Stromal cell of bone marrow (primary cell): ENCODE data around the gene SLC26A8.
A peak's percentile ranks its signal among the peaks of the same experiment; 100 is the strongest.
"Not testable (repeated sequence)": the region's sequence is repeated elsewhere in the genome, so short reads cannot be mapped to it uniquely, and the experiment has no call there.

Experiments used
- DNase-seq: peaks from one replicate; pipeline ENCODE4 v3.0.0-alpha.2; 2012; ENCODE audit warnings: low read depth

Gene SLC26A8

DNA sequence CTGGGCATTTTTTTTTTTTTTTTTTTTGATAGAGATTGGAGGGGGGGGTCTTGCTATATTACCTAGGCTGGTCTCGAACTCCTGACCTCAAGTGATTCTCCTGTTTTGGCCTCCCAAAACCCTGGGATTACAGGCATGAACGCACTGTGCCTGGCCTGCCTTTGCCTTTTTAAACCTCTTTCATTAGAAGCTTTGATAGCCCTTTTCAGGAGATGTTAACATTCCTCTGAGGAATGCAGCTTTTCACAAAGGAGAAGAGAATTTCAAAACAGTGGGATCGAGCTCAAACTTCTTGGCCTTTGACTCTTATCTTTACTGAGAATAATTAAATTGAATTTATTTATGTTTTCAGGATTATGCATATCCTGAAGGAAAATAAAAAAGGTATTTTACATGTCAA, 31.3 kb downstream of the SLC26A8 start:
- DNase-seq, result no peak

- DNase-seq, result not testable (repeated sequence)
These were observed 36.4 kb downstream of the SLC26A8 start for GRCh38 chr6:35988047-35988446.

DNA sequence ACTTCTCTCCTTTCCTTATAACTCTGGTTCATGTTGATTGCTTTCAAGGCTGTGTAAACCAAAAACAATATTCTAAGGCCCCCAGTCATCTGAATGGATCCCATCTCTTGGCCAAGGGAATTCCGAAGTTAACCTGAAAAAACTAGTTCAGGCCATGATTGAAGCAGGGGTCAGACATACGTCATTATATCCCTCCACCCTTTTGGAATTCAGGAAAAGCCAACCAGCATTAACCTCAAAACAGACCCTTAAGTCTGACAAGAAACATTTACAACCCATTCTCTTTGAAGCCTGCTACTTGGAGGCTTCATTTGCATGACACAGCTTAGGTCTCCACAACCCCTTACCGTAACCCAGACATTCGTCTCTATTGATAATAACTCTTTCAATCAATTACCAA, 39.7 kb downstream of the SLC26A8 start:
- DNase-seq, result no peak

GRCh38 chr6:35980991-35981645, 43.3 kb downstream of the SLC26A8 start:
- DNase-seq, result no peak

DNA sequence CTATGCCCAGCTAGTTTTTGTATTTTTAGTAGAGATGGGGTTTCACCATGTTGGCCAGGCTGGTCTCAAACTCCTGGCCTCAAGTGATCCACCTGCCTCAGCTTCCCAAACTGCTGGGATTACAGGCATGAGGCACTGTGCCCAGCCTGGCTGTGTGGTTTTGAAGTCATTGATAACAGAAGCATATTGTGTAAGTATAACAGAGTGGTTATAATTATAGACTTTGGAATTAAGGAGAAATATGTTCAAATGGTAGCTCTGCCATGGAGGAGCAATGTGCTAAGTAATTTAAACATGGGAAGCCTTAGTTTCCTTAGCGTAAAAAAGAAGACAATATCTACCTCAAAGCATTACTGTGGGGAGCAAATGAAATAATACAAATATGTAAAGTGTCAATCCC, 44.3 kb downstream of the SLC26A8 start:
- not testable (repeated sequence) for DNase-seq

DNA sequence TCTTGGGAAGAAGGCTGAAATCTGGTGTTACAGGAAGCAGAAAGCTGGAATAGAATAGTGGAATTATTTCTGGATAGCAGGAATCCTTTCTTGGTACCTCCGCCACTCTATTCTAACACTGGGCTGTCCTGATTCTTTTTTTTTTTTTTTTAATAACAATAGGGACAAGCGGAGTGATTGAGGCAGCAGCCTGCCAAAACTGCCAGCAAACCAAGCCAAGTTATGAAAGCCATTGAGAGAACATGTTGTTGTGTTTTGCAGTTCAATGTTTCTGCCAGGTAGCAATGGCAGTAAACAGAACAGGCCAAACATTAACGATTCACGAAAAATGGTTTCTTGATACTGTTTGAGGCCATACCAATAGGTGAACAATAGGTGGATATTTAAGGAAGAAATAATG, 47.1 kb downstream of the SLC26A8 start:
- no peak for DNase-seq

DNA sequence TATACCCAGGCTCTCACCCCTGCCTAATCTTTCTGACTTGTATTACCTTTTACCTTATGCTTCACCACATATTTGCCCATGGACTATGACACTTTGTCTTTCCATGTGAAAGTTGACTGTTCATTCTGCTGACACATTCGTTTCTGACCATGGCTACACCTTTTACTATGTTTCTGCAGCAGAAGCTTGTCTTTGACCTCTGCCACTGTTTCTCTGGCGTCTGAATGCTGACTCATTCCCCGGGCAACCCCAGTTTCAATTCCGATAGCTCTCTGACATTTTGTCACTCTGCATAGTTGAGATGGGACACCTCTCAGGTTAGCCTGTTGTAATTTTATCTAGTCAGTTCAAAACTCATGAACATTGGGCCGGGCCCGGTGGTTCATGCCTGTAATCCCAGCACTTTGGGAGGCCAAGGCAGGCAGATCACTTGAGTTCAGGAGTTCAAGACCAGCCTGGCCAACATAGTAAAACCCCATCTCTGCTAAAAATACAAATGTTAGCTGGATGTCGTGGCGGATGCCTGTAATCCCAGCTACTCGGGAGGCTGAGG, 50.7 kb downstream of the SLC26A8 start:
- DNase-seq, result no peak

DNA sequence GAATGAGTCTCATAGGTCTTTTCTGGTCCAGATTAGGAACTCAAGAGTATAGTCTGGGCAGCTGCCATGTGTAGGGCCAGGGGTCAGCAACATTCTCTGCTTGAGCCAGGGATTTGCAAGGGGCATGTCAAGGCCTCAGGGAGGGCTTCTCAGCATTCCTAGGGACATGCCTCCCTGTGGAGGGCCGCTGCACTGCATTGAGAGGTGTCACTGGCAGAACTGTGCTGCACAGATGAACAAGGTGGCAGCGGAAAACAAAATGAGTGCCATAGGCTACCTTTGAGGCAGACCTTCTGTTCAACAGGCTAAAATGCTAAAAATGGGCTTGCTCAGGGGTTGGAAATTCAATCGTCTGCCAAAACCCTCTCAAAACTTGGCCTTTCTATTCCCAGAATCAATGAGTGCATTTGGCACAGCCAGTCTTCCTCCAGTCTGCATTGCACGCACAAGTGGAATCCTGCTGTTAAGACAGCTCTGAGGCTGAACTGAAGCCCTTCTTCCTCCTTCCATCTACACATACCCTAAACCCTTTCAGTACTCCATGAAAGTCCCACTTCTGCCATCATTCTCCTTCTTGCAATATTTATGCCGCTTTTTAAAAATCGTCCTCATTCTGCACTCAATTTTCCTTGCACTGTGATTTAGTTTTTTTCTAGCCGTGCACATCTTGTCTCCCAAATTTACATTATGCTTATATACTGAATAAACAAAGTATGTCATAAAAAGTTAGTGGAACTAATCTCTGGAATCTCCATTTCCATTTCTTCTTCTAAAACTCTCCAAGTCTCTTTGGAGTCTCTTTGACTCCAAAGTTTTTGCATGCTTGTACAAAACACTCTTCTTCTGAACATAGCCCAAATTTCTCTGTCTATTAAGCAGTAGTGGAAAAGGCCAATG, 51.7 kb downstream of the SLC26A8 start:
- DNase-seq, result no peak

DNA sequence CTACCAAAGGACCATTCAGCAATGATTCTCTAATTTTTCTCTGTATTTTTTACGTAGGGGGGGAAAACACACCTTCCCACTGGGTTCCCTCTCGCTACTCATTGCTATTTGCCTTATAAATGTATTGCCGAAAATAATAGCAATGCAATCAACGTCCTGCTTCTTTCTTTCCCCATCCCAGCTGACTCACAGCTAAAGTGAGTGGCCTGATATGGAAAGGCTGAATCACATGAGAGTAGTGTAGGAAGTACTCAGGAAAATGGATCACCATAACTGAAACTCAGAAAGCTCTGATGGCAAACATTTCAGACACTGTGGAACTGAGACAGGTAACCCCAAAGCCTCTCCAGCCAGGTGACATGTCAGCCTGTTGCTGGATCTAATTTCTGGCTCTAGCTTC, 54.3 kb downstream of the SLC26A8 start:
- DNase-seq, result peak; percentile 83

GRCh38 chr6:35969646-35970045, 54.8 kb downstream of the SLC26A8 start:
- peak; percentile 46 for DNase-seq

GRCh38 chr6:35968821-35969220, 55.6 kb downstream of the SLC26A8 start:
- no peak for DNase-seq

DNA sequence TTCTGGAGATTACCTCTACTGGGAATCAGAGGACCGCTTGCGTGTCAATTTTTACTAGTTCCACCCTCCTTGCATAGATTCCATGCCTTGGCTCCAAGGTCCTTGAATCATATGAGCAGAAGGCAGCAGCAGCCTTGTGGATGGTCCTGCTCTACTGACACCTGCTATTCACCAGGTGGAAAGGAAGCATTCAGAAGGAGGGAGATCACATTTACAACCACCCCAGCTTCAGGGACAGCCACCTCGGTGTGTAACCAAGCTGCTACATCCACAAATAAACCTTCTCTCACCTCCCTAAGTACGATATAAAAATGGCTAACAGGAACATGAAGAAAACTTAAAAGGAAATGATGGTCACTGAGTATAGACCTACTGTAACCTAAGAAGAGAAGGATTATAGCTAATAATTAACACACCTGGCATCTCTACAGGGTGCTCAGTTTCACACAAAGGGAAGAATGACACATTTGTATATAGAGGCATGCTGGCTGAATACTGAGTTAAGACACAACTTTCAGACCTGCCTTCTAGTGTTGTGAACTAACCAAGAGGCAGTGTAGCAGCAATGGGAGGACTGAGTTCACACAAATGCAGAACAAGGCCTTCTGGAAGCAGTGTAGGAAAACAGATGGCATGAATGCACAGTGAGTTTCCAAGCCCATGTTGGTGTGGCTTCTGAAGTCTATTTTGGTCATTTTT, 57.2 kb downstream of the SLC26A8 start:
- DNase-seq, result no peak

DNA sequence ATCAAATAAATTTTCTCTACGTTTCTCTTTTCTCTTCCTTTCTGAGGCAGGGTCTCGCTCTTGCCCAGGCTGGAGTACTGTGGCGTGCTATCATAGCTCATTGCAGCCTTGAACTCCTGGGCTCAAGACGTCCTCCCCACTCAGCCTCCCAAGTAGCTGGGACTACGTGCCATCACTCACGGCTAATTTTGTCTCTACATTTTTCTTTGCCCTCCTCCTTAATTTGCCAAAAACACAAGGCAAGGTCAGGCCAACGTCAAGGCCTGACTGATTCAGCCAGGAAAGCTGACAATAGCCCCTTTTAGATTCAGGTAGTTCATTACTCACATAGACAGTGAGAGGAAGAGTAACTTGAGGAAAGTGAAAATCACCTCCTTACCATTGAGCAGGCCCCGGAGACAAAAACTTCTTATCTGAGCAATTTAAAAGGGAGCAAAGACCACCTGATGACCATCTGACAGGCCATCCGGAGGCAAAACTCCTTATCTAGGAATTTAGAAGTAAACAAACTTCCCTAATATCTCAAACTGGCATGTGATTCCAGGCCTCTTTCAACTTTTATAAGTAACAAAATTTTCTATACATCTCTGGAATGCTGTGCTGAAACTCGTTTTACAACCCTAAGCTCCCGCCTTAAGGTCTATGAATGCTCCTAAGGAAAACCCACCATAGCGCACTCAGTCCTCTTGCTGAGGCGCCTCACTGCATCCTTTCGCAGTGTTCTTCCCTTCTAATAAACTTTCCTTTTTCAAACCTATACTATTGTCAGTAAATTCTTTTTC, 61.5 kb downstream of the SLC26A8 start:
- DNase-seq, result no peak

- DNase-seq, result no peak
These were observed 64.3 kb downstream of the SLC26A8 start for GRCh38 chr6:35960187-35960586.

- DNase-seq, result no peak
These were observed 68.5 kb downstream of the SLC26A8 start for GRCh38 chr6:35955970-35956369.

DNA sequence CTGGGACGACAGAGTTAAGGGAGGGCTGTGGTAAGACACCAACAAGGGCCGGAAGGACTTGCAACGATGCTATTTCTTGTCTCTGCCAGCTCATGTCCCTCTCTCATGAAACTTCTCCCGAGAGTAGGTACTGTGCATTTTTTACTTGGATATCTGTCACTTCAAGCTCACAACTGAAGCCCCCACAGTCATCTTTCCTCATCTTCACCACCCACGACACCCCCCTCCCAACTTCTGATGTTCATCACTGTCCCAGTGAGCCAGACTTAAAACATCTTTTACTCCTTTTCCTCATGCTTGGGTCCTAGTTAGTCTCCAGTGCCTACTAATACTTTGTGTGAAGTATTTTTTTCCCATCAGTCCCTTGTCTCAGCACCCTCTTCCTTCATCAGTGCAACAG, 68.9 kb downstream of the SLC26A8 start:
- no peak for DNase-seq

DNA sequence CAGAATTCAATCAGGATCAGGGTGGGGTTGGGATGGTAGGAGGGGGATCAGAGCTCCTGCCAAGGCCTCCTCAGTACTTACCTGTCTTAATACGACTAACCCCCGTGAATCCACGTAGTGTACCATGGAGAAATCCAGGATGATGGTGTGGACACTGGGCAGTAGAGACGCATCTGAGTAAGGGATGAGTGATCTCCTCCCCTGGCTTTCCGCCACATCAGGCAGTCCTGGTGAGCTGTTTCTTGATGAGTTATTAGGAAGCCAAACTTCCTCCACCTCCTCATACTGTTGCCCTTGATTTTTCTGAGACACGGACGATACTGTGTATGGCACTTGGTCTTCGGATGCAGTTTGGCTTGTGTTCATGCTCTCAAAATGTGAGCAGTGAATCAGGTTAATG, 69.4 kb downstream of the SLC26A8 start:
- DNase-seq, result no peak

GRCh38 chr6:35954333-35954732, 70.1 kb downstream of the SLC26A8 start:
- no peak for DNase-seq

- no peak for DNase-seq
These were observed 75.7 kb downstream of the SLC26A8 start for GRCh38 chr6:35948725-35949124.

- DNase-seq, result no peak
These were observed 78.8 kb downstream of the SLC26A8 start for GRCh38 chr6:35945650-35946025.

DNA sequence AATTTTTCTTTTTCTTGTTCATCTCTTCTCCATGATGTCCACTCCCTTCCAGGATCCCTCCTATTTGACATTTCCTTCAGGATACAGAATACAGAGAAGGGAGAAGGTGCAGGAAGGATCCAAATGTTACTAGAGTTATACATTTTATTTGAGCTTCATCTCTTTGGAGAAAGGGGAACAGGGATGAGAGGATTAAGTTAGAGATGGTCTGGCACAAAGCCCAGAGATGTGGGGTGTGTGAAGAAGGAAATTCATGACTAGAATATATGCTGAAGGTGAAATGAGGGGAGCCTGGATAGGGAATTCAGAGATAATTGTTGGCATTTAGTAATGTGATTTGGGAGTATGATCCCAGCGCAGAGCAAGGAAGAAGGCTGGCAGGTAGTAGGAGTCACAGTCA, 81.1 kb downstream of the SLC26A8 start:
- DNase-seq, result no peak

GRCh38 chr6:35942355-35942754, 82.1 kb downstream of the SLC26A8 start:
- DNase-seq, result no peak
